ENCODE measurements around the gene LINGO3. TPM values are rescaled to one million over a fixed set of nuclear protein-coding genes. Genes with fewer than 3 reads are reported as not detected.

LINGO3 gene
- total RNA-seq, 2 donors from 2014 or later: 0.17 TPM; not detected in 1

GRCh38 chr19:2326699-2327360, 18.9 kb upstream of the LINGO3 start:
- Mint-ChIP-seq H3K4me1 (peaks cover 24% of the 10 kb centered on the region), H3K9me3 (no peaks in the 10 kb centered on the region), H3K4me3 (peak overlapping the region; percentile 97), H3K27ac (peak overlapping the region; percentile 97), H3K27me3 (no peaks in the 10 kb centered on the region), H3K36me3 (ENCODE audit: low read depth) (peaks cover 65% of the 10 kb centered on the region)
- no peak for ATAC-seq (replicated peaks)

GRCh38 chr19:2325281-2326046, 17.5 kb upstream of the LINGO3 start:
- peaks cover 24% of the 10 kb centered on the region for H3K4me1 Mint-ChIP-seq
- no peaks in the 10 kb centered on the region for H3K9me3 Mint-ChIP-seq
- H3K27me3 Mint-ChIP-seq: no peaks in the 10 kb centered on the region
- H3K36me3 Mint-ChIP-seq (ENCODE audit: low read depth): peaks cover 66% of the 10 kb centered on the region
- peak overlapping the region; percentile 97 for H3K4me3 Mint-ChIP-seq
- peak overlapping the region; percentile 68 for H3K27ac Mint-ChIP-seq
- no peak for ATAC-seq (replicated peaks)

- H3K27me3 Mint-ChIP-seq: no peaks in the 10 kb centered on the region
- no peaks in the 10 kb centered on the region for H3K9me3 Mint-ChIP-seq
- no peak overlapping the region for H3K27ac Mint-ChIP-seq
- peaks cover 66% of the 10 kb centered on the region for H3K36me3 Mint-ChIP-seq (ENCODE audit: low read depth)
- no peak overlapping the region for H3K4me3 Mint-ChIP-seq
- H3K4me1 Mint-ChIP-seq: peaks cover 14% of the 10 kb centered on the region
- ATAC-seq (replicated peaks): no peak
Observed at GRCh38 chr19:2324220-2324948, 16.4 kb upstream of the LINGO3 start.

- ATAC-seq (replicated peaks): no peak
- no peak overlapping the region for H3K27ac Mint-ChIP-seq
- H3K27me3 Mint-ChIP-seq: no peaks in the 10 kb centered on the region
- no peak overlapping the region for H3K4me3 Mint-ChIP-seq
- H3K36me3 Mint-ChIP-seq (ENCODE audit: low read depth): peaks cover 66% of the 10 kb centered on the region
- peaks cover 11% of the 10 kb centered on the region for H3K4me1 Mint-ChIP-seq
- H3K9me3 Mint-ChIP-seq: no peaks in the 10 kb centered on the region
Observed at GRCh38 chr19:2323707-2324106, 15.8 kb upstream of the LINGO3 start.

- Mint-ChIP-seq H3K36me3 (ENCODE audit: low read depth) (peaks cover 47% of the 10 kb centered on the region), H3K9me3 (no peaks in the 10 kb centered on the region), H3K27me3 (no peaks in the 10 kb centered on the region), H3K4me3 (no peak overlapping the region), H3K27ac (no peak overlapping the region), H3K4me1 (peaks cover 5% of the 10 kb centered on the region)
- no peak for ATAC-seq (replicated peaks)
Observed at GRCh38 chr19:2321565-2322283, 13.8 kb upstream of the LINGO3 start.

GRCh38 chr19:2320939-2321338, 13.0 kb upstream of the LINGO3 start:
- H3K4me1 Mint-ChIP-seq: peaks cover 2% of the 10 kb centered on the region
- no peaks in the 10 kb centered on the region for H3K9me3 Mint-ChIP-seq
- H3K4me3 Mint-ChIP-seq: no peak overlapping the region
- ATAC-seq (replicated peaks): no peak
- H3K27ac Mint-ChIP-seq: no peak overlapping the region
- peaks cover 39% of the 10 kb centered on the region for H3K36me3 Mint-ChIP-seq (ENCODE audit: low read depth)
- no peaks in the 10 kb centered on the region for H3K27me3 Mint-ChIP-seq

GRCh38 chr19:2320049-2320448, 12.1 kb upstream of the LINGO3 start:
- Mint-ChIP-seq H3K27me3 (peaks cover under 1% of the 10 kb centered on the region), H3K4me1 (no peaks in the 10 kb centered on the region), H3K36me3 (ENCODE audit: low read depth) (peaks cover 32% of the 10 kb centered on the region), H3K9me3 (peaks cover under 1% of the 10 kb centered on the region), H3K4me3 (no peak overlapping the region), H3K27ac (no peak overlapping the region)
- no peak for ATAC-seq (replicated peaks)

GRCh38 chr19:2319551-2319950, 11.6 kb upstream of the LINGO3 start:
- peaks cover 33% of the 10 kb centered on the region for H3K36me3 Mint-ChIP-seq (ENCODE audit: low read depth)
- ATAC-seq (replicated peaks): no peak
- peaks cover 5% of the 10 kb centered on the region for H3K9me3 Mint-ChIP-seq
- H3K4me1 Mint-ChIP-seq: no peaks in the 10 kb centered on the region
- no peak overlapping the region for H3K4me3 Mint-ChIP-seq
- no peak overlapping the region for H3K27ac Mint-ChIP-seq
- H3K27me3 Mint-ChIP-seq: peaks cover 5% of the 10 kb centered on the region

GRCh38 chr19:2318923-2319322, 11.0 kb upstream of the LINGO3 start:
- no peak overlapping the region for H3K4me3 Mint-ChIP-seq
- no peak overlapping the region for H3K27ac Mint-ChIP-seq
- H3K9me3 Mint-ChIP-seq: peaks cover 5% of the 10 kb centered on the region
- ATAC-seq (replicated peaks): no peak
- H3K27me3 Mint-ChIP-seq: peaks cover 7% of the 10 kb centered on the region
- H3K4me1 Mint-ChIP-seq: no peaks in the 10 kb centered on the region
- H3K36me3 Mint-ChIP-seq (ENCODE audit: low read depth): peaks cover 27% of the 10 kb centered on the region

- H3K36me3 Mint-ChIP-seq (ENCODE audit: low read depth): peaks cover 16% of the 10 kb centered on the region
- no peak overlapping the region for H3K4me3 Mint-ChIP-seq
- H3K27me3 Mint-ChIP-seq: peaks cover 10% of the 10 kb centered on the region
- ATAC-seq (replicated peaks): no peak
- H3K9me3 Mint-ChIP-seq: peaks cover 5% of the 10 kb centered on the region
- no peak overlapping the region for H3K27ac Mint-ChIP-seq
- H3K4me1 Mint-ChIP-seq: no peaks in the 10 kb centered on the region
Observed at GRCh38 chr19:2317756-2318155, 9.8 kb upstream of the LINGO3 start.

GRCh38 chr19:2317300-2317699, 9.3 kb upstream of the LINGO3 start:
- peaks cover 12% of the 10 kb centered on the region for H3K36me3 Mint-ChIP-seq (ENCODE audit: low read depth)
- no peak overlapping the region for H3K27ac Mint-ChIP-seq
- peaks cover 10% of the 10 kb centered on the region for H3K27me3 Mint-ChIP-seq
- peaks cover 5% of the 10 kb centered on the region for H3K9me3 Mint-ChIP-seq
- ATAC-seq (replicated peaks): no peak
- H3K4me1 Mint-ChIP-seq: no peaks in the 10 kb centered on the region
- H3K4me3 Mint-ChIP-seq: no peak overlapping the region

- Mint-ChIP-seq H3K4me3 (no peak overlapping the region), H3K27ac (no peak overlapping the region), H3K4me1 (no peaks in the 10 kb centered on the region), H3K36me3 (ENCODE audit: low read depth) (peaks cover 6% of the 10 kb centered on the region), H3K27me3 (peaks cover 10% of the 10 kb centered on the region), H3K9me3 (peaks cover 5% of the 10 kb centered on the region)
- ATAC-seq (replicated peaks): peak; percentile 39
Observed at GRCh38 chr19:2315818-2316353, 7.9 kb upstream of the LINGO3 start.

GRCh38 chr19:2315121-2315817, 7.3 kb upstream of the LINGO3 start:
- Mint-ChIP-seq H3K36me3 (ENCODE audit: low read depth) (peaks cover 6% of the 10 kb centered on the region), H3K4me3 (no peak overlapping the region), H3K4me1 (no peaks in the 10 kb centered on the region), H3K9me3 (peaks cover 5% of the 10 kb centered on the region), H3K27ac (no peak overlapping the region), H3K27me3 (peaks cover 10% of the 10 kb centered on the region)
- no peak for ATAC-seq (replicated peaks)

Measured in activated T-helper 17 cell treated with anti-CD3 and anti-CD28 coated beads, Interleukin-2, amount 50 U/mL, for 72 hours (primary cell).